HG03196 (cell line): Measurements from ENCODE around the gene RMRP.

ENCODE experiments used
- ATAC-seq: cut with Tn5 transposase; IDR thresholded peaks from one replicate; pipeline ENCODE4 v1.9.1; 2021; ENCODE audit not compliant: unreplicated experiment

Gene RMRP

DNA sequence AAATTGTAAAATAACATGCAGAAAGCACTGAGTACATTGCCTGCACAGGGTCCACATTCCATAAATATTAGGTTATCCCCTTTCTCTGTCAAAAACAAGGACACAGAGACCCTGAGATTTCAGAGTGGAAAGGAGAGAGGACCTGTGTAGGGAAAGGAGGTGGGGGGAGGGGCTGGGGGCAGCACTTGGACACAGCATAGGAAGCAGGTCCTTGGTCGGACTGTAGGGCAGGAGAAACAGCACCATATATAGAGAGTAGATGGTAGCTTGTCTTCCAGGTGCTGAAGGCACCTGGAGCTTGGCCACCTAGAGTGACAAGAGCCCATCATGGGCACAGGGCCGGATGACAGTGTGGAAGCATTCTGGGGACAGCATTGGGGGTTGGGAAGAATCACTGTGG is 29.5 kb upstream of the RMRP start:
- ATAC-seq: no peak

DNA sequence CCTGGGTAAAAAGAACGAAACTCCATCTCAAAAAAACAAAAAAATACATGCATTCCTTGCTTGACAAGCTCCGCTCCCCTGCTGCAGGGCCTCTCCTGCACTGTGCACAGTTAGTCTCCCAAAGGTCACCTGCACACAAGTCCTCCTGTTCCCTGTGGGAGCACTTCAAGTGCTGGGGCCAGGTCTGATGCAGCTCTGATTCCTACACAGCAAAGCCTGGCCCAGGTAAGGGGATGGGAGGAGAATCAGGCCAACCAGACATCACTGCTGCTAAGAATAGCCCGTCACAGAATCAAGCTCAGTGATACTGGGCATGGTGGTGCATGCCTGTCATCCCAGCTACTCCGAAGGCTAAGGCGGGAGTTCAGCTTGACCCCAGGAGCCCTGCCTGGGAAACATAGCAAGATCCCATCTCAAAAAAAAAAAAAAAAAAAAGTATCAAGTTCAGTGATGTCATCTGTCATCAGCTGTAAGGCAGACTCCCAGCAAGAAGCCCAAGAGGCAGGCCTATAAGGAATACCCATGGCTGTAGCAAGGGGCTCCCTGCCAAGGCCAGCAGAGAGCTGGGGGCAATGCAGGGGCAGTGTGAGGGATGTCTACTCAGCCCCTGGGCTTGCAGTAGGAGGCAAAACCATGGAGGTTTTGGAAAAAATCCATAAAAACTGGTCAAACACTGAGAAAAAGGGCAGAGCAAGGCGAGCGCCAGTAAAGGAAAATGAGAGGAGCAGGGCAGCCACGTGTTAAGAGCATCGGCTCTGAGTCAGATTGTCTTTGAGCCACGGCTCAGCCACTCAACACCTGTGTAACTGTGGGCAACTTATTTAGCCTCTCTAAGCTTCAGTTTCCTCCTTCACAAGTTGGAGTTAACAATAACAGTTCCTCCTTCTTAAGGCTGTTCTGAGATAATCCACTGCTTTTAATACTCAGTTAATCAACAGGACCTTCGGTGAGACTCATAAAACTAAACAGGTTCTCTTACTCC is 28.7 kb upstream of the RMRP start:
- no peak for ATAC-seq

DNA sequence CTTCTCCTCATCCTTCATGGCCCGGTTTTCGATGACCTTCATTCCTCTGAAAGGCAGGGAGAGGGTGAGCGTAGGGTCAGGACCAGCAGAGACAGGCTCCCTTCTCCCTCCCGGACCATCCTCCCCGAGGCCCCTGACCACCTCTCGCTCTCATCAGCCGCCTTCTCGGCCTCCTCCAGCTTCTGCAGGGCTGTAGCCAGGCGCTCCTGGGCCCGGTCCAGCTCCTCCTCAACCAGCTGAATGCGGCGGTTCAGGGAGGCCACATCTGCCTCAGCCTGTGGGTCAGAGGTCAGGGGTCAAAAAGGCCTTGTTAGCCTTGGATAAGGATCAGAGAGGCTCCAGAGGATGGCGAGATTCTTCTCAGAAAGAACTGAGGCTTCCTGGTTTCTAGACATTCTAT is 27.7 kb upstream of the RMRP start:
- ATAC-seq: no peak

DNA sequence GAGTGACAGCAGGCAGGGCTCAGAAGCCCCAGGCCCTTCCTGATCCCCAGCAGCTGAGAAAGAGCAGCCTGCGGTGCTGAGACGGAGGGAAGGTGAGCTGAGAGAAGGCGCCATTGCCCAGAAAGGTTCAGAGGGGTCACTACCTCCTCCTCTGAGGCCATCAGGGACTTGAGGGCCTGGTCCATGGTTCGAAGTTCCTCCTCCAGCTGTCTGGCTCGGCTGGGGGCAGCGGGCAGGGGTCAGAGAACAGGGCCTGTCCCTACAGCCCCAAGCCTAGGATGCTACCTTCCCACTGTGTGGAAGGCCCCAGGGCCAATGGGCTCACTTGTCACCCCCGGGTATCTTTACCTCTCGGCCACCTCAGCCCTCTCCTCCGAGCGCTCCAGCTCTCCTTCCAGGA is 27.1 kb upstream of the RMRP start:
- no peak for ATAC-seq

DNA sequence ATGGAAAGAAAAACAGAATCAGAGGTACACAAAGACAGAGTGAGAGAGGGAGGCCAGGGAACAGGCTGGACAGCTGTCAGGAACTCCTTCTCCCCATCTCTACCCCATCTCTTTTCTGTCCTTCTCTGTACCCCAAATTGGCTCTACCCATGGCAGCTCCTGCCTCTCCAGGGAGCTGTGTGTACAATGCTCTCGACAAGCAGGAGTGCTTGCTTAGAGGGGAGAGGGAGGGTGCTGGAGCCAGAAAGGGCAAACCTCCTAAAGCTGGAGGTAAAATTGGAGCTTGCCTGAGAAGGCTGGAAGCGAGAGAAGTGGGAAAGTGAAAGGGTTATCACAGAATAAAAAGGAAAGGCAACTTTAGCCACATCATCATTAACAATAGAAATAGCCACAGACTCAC is 25.5 kb upstream of the RMRP start:
- ATAC-seq: no peak

DNA sequence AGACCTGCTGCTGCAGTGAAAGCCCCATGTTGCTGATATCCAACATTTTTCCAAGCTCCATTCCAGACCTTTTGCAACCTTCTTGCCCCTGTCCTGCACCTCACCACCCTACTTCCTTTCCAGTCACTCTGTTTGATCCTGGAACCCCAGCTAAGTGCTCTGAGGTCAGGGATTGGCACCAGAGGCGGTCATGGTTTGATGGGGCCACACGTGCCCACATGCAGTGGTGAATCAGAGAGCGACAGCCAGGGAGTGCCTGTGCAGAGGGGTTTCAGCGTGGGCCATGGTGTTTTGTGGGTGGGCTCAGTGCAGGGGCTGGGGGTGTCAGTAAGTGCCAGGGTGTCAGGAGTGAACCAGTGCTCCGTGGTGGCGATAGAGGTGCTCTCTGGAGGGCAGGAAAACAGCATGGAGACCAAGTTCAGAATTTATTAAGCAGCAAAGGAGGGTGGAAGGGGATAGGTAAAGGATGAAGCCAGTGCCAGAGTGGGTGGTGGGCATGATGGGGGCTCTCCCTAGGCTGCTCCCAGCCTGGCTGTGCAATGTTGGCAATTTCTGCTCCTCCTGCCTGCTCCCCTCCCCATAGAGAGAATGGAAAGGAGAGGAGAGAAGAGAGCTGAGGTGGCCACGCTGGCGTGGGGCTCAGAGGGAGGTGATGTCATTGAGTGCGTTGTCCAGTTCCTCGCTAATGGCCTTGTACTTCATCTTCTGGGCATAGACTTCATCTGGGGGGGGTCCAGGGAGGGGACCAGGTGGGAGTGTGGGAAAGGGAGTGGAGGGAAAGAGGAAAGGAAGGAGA is 24.9 kb upstream of the RMRP start:
- no peak for ATAC-seq

DNA sequence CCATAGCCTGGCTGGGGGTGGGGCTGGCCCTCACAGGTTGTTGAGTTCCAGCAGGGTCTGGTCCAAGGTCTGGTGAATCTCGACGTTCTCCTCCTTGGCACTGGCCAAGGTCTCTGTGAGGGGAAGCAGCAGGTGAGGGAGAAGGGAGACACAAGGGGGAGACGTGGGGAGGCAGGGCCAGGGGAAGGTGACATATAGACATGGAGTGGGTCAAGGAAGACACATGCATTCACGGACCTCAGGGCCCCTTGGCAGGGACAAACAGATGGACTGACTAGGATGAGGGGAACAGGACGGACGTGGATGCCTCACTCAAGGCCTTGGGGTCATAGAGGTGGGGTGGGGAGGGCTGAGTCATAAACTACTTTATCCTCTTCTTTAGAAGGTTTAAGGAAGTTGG is 24.2 kb upstream of the RMRP start:
- no peak for ATAC-seq

DNA sequence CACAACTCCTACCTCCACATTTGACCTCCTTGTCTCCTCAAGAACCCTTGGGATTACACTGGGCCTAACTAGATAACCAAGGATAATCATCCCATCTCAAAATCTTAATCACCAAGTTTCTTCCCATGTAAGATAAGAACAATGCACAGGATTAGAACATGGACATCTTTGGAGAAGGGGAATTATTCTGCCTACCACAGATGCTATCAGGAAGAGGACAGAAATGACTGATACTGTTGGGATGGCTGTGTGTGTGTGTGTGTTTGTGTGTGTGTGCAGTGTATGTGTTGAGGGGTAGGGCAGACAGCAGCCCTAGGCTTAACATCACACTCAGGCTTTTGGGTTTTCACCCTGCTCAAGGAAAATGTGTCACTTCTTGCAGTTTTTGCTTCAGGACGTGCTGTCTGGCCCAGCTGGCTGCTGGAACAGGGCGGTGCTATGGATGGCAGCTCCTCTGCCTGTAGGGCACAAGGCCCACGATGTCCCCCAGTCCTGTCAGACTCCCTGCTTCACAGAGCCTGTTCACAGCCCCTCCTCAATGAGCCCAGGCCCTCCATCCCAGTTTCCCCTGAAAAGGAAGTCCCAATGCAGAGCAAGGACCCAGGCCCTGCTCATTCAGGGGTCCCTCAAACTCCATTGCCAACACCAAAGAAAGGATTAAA is 23.7 kb upstream of the RMRP start:
- ATAC-seq: no peak

DNA sequence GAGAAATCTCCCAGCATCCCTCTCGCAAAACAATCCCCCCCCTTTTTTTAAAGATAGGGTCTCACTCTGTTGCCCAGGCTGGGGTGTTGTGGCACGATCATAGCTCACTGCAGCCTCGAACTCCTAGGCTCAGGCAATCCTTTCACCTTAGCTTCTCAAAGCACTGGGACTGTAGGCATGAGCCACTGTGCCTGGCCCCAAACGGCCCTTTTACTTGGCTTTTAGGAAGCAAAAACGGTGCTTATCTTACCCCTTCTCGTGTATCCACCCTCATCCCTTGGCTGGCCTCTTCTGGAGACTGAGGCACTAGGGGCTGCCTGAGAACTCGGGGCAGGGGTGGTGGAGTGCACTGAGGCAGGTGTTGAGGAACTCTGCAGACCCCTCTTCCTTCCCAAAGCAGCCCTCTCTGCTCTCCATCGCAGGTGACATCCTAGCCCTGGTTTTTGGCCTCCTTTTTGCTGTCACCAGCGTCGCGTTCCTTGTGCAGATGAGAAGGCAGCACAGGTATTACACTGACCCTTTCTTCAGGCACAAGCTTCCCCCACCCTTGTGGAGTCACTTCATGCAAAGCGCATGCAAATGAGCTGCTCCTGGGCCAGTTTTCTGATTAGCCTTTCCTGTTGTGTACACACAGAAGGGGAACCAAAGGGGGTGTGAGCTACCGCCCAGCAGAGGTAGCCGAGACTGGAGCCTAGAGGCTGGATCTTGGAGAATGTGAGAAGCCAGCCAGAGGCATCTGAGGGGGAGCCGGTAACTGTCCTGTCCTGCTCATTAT is 22.7 kb upstream of the RMRP start:
- no peak for ATAC-seq

DNA sequence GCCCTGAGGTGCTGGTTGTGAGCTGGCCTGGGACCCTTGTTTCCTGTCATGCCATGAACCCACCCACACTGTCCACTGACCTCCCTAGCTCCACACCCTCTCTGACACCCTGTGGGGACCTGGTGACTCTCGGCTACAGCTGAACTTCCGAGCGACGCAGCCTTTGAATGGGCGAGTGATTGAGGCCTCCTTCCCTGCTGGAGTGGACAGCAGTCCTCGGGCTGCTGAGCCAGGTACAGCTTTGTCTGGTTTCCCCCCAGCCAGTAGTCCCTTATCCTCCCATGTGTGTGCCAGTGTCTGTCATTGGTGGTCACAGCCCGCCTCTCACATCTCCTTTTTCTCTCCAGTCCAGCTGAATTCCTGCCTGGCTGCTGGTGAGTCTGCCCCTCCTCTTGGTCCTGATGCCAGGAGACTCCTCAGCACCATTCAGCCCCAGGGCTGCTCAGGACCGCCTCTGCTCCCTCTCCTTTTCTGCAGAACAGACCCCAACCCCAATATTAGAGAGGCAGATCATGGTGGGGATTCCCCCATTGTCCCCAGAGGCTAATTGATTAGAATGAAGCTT is 22.0 kb upstream of the RMRP start:
- ATAC-seq: no peak

DNA sequence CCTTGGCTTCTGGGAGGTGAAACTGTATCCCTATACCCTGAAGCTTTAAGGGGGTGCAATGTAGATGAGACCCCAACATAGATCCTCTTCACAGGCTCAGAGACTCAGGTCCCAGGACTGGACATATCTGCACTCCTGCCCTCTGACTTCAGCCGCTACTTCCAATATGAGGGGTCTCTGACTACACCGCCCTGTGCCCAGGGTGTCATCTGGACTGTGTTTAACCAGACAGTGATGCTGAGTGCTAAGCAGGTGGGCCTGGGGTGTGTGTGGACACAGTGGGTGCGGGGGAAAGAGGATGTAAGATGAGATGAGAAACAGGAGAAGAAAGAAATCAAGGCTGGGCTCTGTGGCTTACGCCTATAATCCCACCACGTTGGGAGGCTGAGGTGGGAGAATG is 21.3 kb upstream of the RMRP start:
- ATAC-seq: no peak

DNA sequence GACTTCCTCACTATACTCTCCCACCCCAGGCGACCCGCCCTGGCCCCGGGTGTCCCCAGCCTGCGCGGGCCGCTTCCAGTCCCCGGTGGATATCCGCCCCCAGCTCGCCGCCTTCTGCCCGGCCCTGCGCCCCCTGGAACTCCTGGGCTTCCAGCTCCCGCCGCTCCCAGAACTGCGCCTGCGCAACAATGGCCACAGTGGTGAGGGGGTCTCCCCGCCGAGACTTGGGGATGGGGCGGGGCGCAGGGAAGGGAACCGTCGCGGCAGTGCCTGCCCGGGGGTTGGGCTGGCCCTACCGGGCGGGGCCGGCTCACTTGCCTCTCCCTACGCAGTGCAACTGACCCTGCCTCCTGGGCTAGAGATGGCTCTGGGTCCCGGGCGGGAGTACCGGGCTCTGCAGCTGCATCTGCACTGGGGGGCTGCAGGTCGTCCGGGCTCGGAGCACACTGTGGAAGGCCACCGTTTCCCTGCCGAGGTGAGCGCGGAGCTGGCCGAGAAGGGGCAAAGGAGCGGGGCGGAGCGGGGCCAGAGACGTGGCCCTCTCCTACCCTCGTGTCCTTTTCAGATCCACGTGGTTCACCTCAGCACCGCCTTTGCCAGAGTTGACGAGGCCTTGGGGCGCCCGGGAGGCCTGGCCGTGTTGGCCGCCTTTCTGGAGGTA is 18.0 kb upstream of the RMRP start:
- ATAC-seq: no peak

DNA sequence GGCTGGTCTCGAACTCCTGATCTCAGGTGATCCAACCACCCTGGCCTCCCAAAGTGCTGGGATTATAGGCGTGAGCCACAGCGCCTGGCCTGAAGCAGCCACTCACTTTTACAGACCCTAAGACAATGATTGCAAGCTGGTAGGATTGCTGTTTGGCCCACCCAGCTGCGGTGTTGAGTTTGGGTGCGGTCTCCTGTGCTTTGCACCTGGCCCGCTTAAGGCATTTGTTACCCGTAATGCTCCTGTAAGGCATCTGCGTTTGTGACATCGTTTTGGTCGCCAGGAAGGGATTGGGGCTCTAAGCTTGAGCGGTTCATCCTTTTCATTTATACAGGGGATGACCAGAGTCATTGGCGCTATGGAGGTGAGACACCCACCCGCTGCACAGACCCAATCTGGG is 17.4 kb upstream of the RMRP start:
- ATAC-seq: no peak

DNA sequence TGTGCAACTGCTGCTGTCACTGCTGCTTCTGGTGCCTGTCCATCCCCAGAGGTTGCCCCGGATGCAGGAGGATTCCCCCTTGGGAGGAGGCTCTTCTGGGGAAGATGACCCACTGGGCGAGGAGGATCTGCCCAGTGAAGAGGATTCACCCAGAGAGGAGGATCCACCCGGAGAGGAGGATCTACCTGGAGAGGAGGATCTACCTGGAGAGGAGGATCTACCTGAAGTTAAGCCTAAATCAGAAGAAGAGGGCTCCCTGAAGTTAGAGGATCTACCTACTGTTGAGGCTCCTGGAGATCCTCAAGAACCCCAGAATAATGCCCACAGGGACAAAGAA is 16.2 kb upstream of the RMRP start:
- no peak for ATAC-seq

DNA sequence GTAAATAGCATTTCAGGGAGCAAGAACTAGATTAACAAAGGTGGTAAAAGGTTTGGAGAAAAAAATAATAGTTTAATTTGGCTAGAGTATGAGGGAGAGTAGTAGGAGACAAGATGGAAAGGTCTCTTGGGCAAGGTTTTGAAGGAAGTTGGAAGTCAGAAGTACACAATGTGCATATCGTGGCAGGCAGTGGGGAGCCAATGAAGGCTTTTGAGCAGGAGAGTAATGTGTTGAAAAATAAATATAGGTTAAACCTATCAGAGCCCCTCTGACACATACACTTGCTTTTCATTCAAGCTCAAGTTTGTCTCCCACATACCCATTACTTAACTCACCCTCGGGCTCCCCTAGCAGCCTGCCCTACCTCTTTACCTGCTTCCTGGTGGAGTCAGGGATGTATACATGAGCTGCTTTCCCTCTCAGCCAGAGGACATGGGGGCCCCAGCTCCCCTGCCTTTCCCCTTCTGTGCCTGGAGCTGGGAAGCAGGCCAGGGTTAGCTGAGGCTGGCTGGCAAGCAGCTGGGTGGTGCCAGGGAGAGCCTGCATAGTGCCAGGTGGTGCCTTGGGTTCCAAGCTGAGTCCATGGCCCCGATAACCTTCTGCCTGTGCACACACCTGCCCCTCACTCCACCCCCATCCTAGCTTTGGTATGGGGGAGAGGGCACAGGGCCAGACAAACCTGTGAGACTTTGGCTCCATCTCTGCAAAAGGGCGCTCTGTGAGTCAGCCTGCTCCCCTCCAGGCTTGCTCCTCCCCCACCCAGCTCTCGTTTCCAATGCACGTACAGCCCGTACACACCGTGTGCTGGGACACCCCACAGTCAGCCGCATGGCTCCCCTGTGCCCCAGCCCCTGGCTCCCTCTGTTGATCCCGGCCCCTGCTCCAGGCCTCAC is 15.6 kb upstream of the RMRP start, which contains the start of gene CA9:
TSS of gene CA9 (plus strand) at position 797 of the 893 bp plus-strand sequence. CDS start at position 829, 32 bp downstream.
- ATAC-seq: no peak

DNA sequence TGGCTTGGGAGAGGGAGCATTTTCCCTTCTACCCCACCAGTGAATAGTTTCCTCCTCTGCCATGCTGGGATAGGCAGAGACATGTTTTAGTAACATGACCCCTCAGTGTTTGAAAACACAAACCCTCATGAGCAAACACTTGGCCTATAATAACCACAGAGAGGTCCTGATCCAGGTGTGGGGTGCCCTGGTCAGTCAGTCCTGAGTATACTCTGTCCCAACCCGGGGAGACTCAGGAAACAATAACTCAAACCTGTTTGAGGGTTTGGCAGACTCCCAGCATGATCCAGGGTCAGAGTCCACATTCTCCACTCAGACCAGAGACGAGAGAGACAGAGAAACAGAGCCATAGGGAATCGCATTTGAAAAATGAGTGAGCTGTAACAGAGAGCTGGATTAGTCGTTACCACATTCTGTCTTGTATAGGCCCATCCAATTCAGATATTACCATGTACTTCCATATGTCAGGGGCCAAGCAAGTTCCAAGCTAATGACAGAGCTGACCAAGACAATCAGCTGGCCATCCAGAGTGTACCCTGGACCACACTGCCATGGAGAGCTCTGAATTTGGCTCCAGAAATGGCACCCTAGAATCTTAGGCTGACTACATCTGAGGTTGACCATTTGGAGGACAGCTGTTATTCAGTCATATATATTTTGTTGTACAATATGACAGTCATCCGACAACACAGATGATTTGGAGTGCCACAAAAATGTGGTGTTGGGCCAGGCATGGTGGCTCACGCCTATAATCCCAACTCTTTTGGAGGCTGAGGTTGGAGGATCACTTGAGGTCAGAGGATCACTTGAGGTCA is 11.7 kb upstream of the RMRP start:
- no peak for ATAC-seq

DNA sequence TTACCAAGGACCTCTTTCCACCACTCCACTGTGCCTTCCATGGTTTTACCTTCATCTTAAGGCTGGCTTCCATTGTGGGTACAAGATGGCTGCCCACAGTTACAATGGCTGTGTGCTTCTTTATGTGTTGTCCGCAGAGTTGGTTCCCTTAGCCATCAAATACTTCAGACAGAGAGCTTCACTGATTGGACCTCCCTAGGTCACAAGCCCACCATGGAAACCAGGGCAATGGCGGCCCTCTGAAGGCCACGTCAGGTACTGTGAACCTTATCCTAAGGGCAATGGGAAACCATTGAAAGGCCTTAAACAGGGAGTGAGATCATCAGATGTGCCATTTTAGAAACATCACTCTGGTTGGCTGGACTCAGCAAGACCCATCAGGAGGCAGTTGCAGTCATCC is 10.1 kb upstream of the RMRP start:
- ATAC-seq: no peak

DNA sequence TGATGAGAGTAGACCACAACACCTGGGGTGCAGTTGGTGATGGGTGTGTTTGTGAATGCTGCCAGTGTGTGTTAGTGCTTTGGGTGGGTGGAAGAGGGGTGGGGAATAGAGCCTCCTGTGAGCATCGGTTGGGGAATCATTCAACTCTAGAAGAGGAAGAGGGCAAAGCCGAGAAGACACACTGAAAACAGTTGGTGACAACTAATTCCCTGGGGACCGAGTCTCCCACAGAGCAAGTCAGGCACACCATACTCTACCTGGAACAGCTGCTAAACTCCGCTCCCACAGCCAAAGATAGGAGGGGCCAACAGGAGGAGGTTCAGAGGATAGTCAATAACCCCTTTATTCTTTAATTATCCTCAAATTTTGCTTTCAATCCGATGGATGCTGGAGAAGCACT is 8.7 kb upstream of the RMRP start:
- ATAC-seq: no peak
